ENCODE results near the gene GIMAP5. TPM values are rescaled to one million over a fixed set of nuclear protein-coding genes. Genes with fewer than 3 reads are reported as not detected.

GIMAP5 gene
- total and polyA plus RNA-seq, 2 of the 13 experiments (the other 11 are each of a cell fraction or from before 2014, with no cell fraction given) = not detected

DNA sequence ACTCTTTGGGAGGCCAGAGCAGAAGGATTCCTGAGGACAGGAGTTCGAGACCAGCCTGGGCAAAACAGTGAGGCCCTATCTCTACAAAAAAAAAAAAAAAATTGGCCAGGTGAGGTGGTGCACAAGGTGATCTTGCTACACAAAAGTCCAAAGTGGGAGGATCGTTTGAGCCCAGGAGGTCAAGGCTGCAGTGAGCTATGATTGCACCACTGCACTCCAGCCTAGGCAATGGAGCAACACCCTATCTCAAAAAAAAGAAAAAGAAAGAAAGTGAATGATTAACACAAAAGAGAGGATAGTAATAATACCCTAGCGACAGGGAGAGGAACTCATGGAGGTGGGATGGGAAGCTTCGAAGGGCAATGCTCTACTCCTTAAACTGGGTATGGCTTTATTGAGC lies 32.5 kb downstream of the GIMAP5 start (continued):
- TF ChIP-seq CSRNP1 (CRISPR knock-in tag; IDR thresholded peaks at IDR 0.05) (no peak), NR2C2 (CRISPR knock-in tag; IDR thresholded peaks at IDR 0.05; ENCODE audit: borderline replicate concordance) (peak; percentile 52; the same call in 1 of the 2 replicates), MED1 (CRISPR knock-in tag; IDR thresholded peaks at IDR 0.05) (peak; percentile 20; the same call in 1 of the 2 replicates), RARG (CRISPR knock-in tag; IDR thresholded peaks at IDR 0.05; ENCODE audit: low read depth) (no peak), ZNF382 (CRISPR knock-in tag; IDR thresholded peaks at IDR 0.05; ENCODE audit: borderline replicate concordance) (no peak), ZNF598 (CRISPR knock-in tag; IDR thresholded peaks at IDR 0.05; ENCODE audit: borderline replicate concordance) (no peak), PHF5A (CRISPR knock-in tag; IDR thresholded peaks at IDR 0.05; ENCODE audit: low read depth, unreplicated experiment) (no peak), SRY (CRISPR knock-in tag; IDR thresholded peaks at IDR 0.05) (no peak), POLR2A (IDR thresholded peaks at IDR 0.05; ENCODE audit: insufficient read depth in 1 of 2, low read depth in 2 of 2, low read length in 2 of 2) (no peak), ZNF329 (CRISPR knock-in tag; IDR thresholded peaks at IDR 0.05; ENCODE audit: low read depth) (no peak), ZNF343 (CRISPR knock-in tag; IDR thresholded peaks at IDR 0.05) (no peak), BATF2 (CRISPR knock-in tag; IDR thresholded peaks at IDR 0.05) (no peak), RNF2 (conservative IDR thresholded peaks at IDR 0.05; ENCODE audit: low read depth) (no peak), ZBTB21 (CRISPR knock-in tag; IDR thresholded peaks at IDR 0.05) (no peak), CEBPB (IDR thresholded peaks at IDR 0.05; ENCODE audit: borderline replicate concordance, low read depth, low read length) (peak; percentile 79; the same call in 1 of the 2 replicates), RXRA (CRISPR knock-in tag; IDR thresholded peaks at IDR 0.05) (no peak; the same call in 1 of the 2 replicates), ZNF687 (CRISPR knock-in tag; IDR thresholded peaks at IDR 0.05) (no peak), KLF15 (CRISPR knock-in tag; IDR thresholded peaks at IDR 0.05; ENCODE audit: borderline replicate concordance) (no peak), HIVEP1 (CRISPR knock-in tag; IDR thresholded peaks at IDR 0.05) (no peak)
- TF ChIP-seq, protein P1, sequence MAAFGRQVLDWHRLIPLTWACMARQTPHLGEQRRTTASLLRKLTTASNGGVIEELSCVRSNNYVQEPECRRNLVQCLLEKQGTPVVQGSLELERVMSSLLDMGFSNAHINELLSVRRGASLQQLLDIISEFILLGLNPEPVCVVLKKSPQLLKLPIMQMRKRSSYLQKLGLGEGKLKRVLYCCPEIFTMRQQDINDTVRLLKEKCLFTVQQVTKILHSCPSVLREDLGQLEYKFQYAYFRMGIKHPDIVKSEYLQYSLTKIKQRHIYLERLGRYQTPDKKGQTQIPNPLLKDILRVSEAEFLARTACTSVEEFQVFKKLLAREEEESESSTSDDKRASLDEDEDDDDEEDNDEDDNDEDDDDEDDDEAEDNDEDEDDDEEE (CRISPR knock-in tag; IDR thresholded peaks at IDR 0.05) = no peak
- TF ChIP-seq, protein P2, sequence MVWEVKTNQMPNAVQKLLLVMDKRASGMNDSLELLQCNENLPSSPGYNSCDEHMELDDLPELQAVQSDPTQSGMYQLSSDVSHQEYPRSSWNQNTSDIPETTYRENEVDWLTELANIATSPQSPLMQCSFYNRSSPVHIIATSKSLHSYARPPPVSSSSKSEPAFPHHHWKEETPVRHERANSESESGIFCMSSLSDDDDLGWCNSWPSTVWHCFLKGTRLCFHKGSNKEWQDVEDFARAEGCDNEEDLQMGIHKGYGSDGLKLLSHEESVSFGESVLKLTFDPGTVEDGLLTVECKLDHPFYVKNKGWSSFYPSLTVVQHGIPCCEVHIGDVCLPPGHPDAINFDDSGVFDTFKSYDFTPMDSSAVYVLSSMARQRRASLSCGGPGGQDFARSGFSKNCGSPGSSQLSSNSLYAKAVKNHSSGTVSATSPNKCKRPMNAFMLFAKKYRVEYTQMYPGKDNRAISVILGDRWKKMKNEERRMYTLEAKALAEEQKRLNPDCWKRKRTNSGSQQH (CRISPR knock-in tag; IDR thresholded peaks at IDR 0.05; ENCODE audit: low read depth) = no peak
- TF ChIP-seq, protein P3, sequence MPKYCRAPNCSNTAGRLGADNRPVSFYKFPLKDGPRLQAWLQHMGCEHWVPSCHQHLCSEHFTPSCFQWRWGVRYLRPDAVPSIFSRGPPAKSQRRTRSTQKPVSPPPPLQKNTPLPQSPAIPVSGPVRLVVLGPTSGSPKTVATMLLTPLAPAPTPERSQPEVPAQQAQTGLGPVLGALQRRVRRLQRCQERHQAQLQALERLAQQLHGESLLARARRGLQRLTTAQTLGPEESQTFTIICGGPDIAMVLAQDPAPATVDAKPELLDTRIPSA (CRISPR knock-in tag; IDR thresholded peaks at IDR 0.05; ENCODE audit: borderline replicate concordance) = no peak
